H9 (cell line): ENCODE measurements around the gene KRTAP20-2. TPM values are rescaled to one million over a fixed set of nuclear protein-coding genes. Genes with fewer than 3 reads are reported as not detected.

Experiments
- DNase-seq: peaks from one replicate; pipeline ENCODE4 v3.0.0-alpha.2; 2017
- H2AFZ ChIP-seq: one replicate; pipeline ENCODE4 v1.6.1; 2013; ENCODE audit warnings: mild to moderate bottlenecking, low read length, control low read depth, moderate library complexity
- H2AK5ac ChIP-seq: 2 replicates; pipeline ENCODE4 v1.6.1; 2013; ENCODE audit warnings: low read length, control low read depth, mixed read lengths; ENCODE audit not compliant: insufficient read length
- H2BK120ac ChIP-seq: one replicate; pipeline ENCODE4 v1.6.1; 2013; ENCODE audit warnings: low read depth, mild to moderate bottlenecking, low read length, control low read depth, inconsistent platforms; ENCODE audit not compliant: poor library complexity, severe bottlenecking
- H2BK12ac ChIP-seq: 2 replicates; pipeline ENCODE4 v1.6.1; 2013; ENCODE audit warnings: low read length, control low read depth, mixed read lengths, low read depth; ENCODE audit not compliant: insufficient read length
- H2BK15ac ChIP-seq: 2 replicates; pipeline ENCODE4 v1.6.1; 2013; ENCODE audit warnings: low read depth, low read length, control low read depth
- H2BK20ac ChIP-seq: one replicate; pipeline ENCODE4 v1.6.1; 2013; ENCODE audit warnings: low read depth, mild to moderate bottlenecking, low read length, control low read depth, inconsistent platforms; ENCODE audit not compliant: poor library complexity, severe bottlenecking
- H2BK5ac ChIP-seq: 2 replicates; pipeline ENCODE4 v1.6.1; 2013; ENCODE audit warnings: low read length, control low read depth, mixed read lengths; ENCODE audit not compliant: insufficient read length
- H3K14ac ChIP-seq: 2 replicates; pipeline ENCODE4 v1.6.1; 2013; ENCODE audit warnings: low read length, control low read depth; ENCODE audit not compliant: insufficient read depth
- H3K18ac ChIP-seq: 2 replicates; pipeline ENCODE4 v1.6.1; 2013; ENCODE audit warnings: low read depth, mild to moderate bottlenecking, mixed read lengths, low read length, control low read depth; ENCODE audit not compliant: insufficient read length
- H3K23ac ChIP-seq: 2 replicates; pipeline ENCODE4 v1.6.1; 2013; ENCODE audit warnings: low read length, control low read depth, mixed read lengths, low read depth; ENCODE audit not compliant: insufficient read length
- H3K23me2 ChIP-seq: 2 replicates; pipeline ENCODE4 v1.6.1; 2013; ENCODE audit warnings: low read depth, mild to moderate bottlenecking, mixed read lengths, low read length, control low read depth; ENCODE audit not compliant: insufficient read length, poor library complexity, severe bottlenecking
- H3K27ac ChIP-seq: 2 replicates; pipeline ENCODE4 v1.5.1; 2013; ENCODE audit warnings: low read length, control low read depth, mixed read lengths, low read depth; ENCODE audit not compliant: insufficient read length
- H3K27me3 ChIP-seq: 2 replicates; pipeline ENCODE4 v1.6.1; 2013; ENCODE audit warnings: low read length, control low read depth, inconsistent platforms; ENCODE audit not compliant: insufficient read depth
- H3K4ac ChIP-seq: 2 replicates; pipeline ENCODE4 v1.6.1; 2013; ENCODE audit warnings: low read depth, mild to moderate bottlenecking, control low read depth, inconsistent platforms, low read length, moderate library complexity
- H3K4me1 ChIP-seq: 2 replicates; pipeline ENCODE4 v1.6.1; 2013; ENCODE audit warnings: low read length, control low read depth, inconsistent platforms; ENCODE audit not compliant: insufficient read depth
- H3K4me2 ChIP-seq: 2 replicates; pipeline ENCODE4 v1.6.1; 2013; ENCODE audit warnings: low read length, control low read depth, mixed read lengths; ENCODE audit not compliant: insufficient read length, insufficient read depth
- H3K56ac ChIP-seq: 2 replicates; pipeline ENCODE4 v1.6.1; 2013; ENCODE audit warnings: low read depth, mild to moderate bottlenecking, mixed read lengths, low read length, control low read depth; ENCODE audit not compliant: insufficient read length
- H3K79me1 ChIP-seq: 2 replicates; pipeline ENCODE4 v1.6.1; 2013; ENCODE audit warnings: low read depth, mild to moderate bottlenecking, moderate library complexity, low read length, control low read depth, inconsistent platforms; ENCODE audit not compliant: insufficient read depth, poor library complexity, severe bottlenecking
- H3K79me2 ChIP-seq: 2 replicates; pipeline ENCODE4 v1.6.1; 2013; ENCODE audit warnings: low read length, control low read depth, inconsistent platforms; ENCODE audit not compliant: insufficient read depth
- H3K9ac ChIP-seq: 2 replicates; pipeline ENCODE4 v1.6.1; 2013; ENCODE audit warnings: low read length, control low read depth, mixed read lengths; ENCODE audit not compliant: insufficient read length; ENCODE audit errors: extremely low read depth
- H3K9me3 ChIP-seq: one replicate; pipeline ENCODE4 v1.6.1; 2013; ENCODE audit warnings: low read depth, low read length, inconsistent platforms; ENCODE audit not compliant: control insufficient read depth
- H3T11ph ChIP-seq: one replicate; pipeline ENCODE4 v1.6.1; 2013; ENCODE audit warnings: mild to moderate bottlenecking, low read length, control low read depth, inconsistent platforms
- H4K20me1 ChIP-seq: one replicate; pipeline ENCODE4 v1.6.1; 2013; ENCODE audit not compliant: control insufficient read depth, insufficient read length, insufficient read depth
- H4K5ac ChIP-seq: 2 replicates; pipeline ENCODE4 v1.6.1; 2013; ENCODE audit warnings: low read depth, mild to moderate bottlenecking, mixed read lengths, low read length, control low read depth; ENCODE audit not compliant: insufficient read length
- H4K8ac ChIP-seq: replicated peaks from 2 replicates; pipeline ENCODE4 v1.6.1; 2013; ENCODE audit warnings: low read length, control low read depth, mixed read lengths, low read depth; ENCODE audit not compliant: insufficient read length
- H4K91ac ChIP-seq: 2 replicates; pipeline ENCODE4 v1.6.1; 2013; ENCODE audit warnings: low read depth, mild to moderate bottlenecking, moderate library complexity, mixed read lengths, low read length, control low read depth; ENCODE audit not compliant: insufficient read length
- H3K27ac Mint-ChIP-seq, 3 experiments: 2 replicates in 2 of 3; 3 replicates in 1 of 3; pipeline ENCODE4 v1.8.0; 2020 to 2021; ENCODE audit warnings: mixed read lengths in 3 of 3, mild to moderate bottlenecking in 1 of 3, moderate library complexity in 1 of 3
- H3K27me3 Mint-ChIP-seq: 2 replicates; pipeline ENCODE4 v1.8.0; 2021; ENCODE audit warnings: low read depth, mild to moderate bottlenecking, moderate library complexity, mixed read lengths
- H3K36me3 Mint-ChIP-seq, 3 experiments: 2 replicates in 2 of 3; 3 replicates in 1 of 3; pipeline ENCODE4 v1.8.0; 2020 to 2021; ENCODE audit warnings: low read depth in 3 of 3, mixed read lengths in 3 of 3; ENCODE audit not compliant: insufficient read depth in 1 of 3
- H3K4me1 Mint-ChIP-seq, 2 experiments: 2 replicates each; pipeline ENCODE4 v1.8.0; 2020; ENCODE audit warnings: mixed read lengths in 2 of 2
- H3K4me3 Mint-ChIP-seq, 2 experiments: 2 replicates in 1 of 2; 3 replicates in 1 of 2; pipeline ENCODE4 v1.8.0; 2020 to 2021; ENCODE audit warnings: mild to moderate bottlenecking in 2 of 2, mixed read lengths in 2 of 2, moderate library complexity in 1 of 2
- H3K9me3 Mint-ChIP-seq, 2 experiments: 2 replicates in 1 of 2; 3 replicates in 1 of 2; pipeline ENCODE4 v1.8.0; 2020; ENCODE audit warnings: mild to moderate bottlenecking in 2 of 2, mixed read lengths in 2 of 2, moderate library complexity in 1 of 2
- WGBS: extraction: QIAGEN DNeasy Blood & Tissue Kit; methylation state at CpG from one replicate; pipeline ENCODE4 v1.1.7; 2013; ENCODE audit warnings: missing lambda C conversion rate, low lambda C conversion rate, mixed read lengths; ENCODE audit not compliant: insufficient read length; ENCODE audit errors: extremely low coverage; 5-methylcytosine and 5-hydroxymethylcytosine counted together
- total RNA-seq: library from RNA; stranded (reverse); gene quantifications from 2 replicates; pipeline ENCODE4 v1.2.1, GENCODE V29; 2021
- TF ChIP-seq, protein P1 (sequence below): fragments of 200-600 bp; sonication (generic); conservative IDR thresholded peaks from 3 replicates; pipeline ENCODE4 v1.8.0; 2021; ENCODE audit warnings: antibody characterized with exemption, mild to moderate bottlenecking

Gene KRTAP20-2
- total RNA-seq, 1 experiment from 2014 or later: not detected

DNA sequence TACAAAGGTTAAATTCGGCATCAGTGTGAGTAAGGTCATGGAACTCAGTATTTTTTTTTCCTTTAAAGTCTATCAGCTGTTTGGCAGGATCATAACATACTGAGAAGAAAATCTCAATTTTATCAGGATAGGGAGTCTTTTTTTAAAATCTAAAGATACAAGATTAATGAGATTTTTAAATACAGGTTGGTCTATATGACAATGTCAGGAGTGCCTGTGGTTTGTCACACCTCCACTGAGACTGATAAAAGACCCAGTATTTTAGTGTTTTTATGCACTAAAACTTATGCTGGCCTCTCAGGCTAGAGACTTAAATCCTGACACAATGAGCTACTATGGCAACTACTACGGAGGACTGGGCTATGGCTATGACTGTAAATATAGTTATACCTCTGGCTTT lies 7.6 kb downstream of the KRTAP20-2 start, which contains the start of gene KRTAP20-3:
TSS of gene KRTAP20-3 (plus strand) at position 301 of the 400 bp plus-strand sequence.
- Histone ChIP-seq H2BK15ac (no peak within 1 kb of the TSS), H3T11ph (no peak within 1 kb of the TSS)
- no peaks in the 10 kb centered on the region; the same call in 1 of the 2 replicates for H3K27me3 Mint-ChIP-seq

More for the DNA sequence above, 7.6 kb downstream of the KRTAP20-2 start, which contains the start of gene KRTAP20-3:
- H3K14ac ChIP-seq: no peak within 1 kb of the TSS
- no peak within 1 kb of the TSS for H3K56ac ChIP-seq
- no peak within 1 kb of the TSS for H4K8ac ChIP-seq
- no peaks in the 10 kb centered on the region for H3K79me1 ChIP-seq
- no peaks in the 10 kb centered on the region for H4K20me1 ChIP-seq
- H3K4me2 ChIP-seq: no peak within 1 kb of the TSS
- no peak within 1 kb of the TSS for H3K23ac ChIP-seq
- H2BK20ac ChIP-seq: no peak within 1 kb of the TSS
- H3K4me1 Mint-ChIP-seq: no peaks in the 10 kb centered on the region
- no peak within 1 kb of the TSS for H2AFZ ChIP-seq
- no CpG with 5 or more reads among the region's 2 CpGs for WGBS
- H4K5ac ChIP-seq: no peak within 1 kb of the TSS
- H3K27ac ChIP-seq: no peak within 1 kb of the TSS
- H3K79me2 ChIP-seq: no peaks in the 10 kb centered on the region
- H3K9ac ChIP-seq: no peak within 1 kb of the TSS
- no peak within 1 kb of the TSS for H3K4me3 Mint-ChIP-seq
- H3K27ac Mint-ChIP-seq: no peak within 1 kb of the TSS; a peak in 1 of 7 replicates
- H3K9me3 Mint-ChIP-seq: peaks cover 0 to 36% of the 10 kb centered on the region in 2 experiments; a peak in 4 of 5 replicates
- H3K23me2 ChIP-seq: no peaks in the 10 kb centered on the region
- no peak within 1 kb of the TSS for H4K91ac ChIP-seq
- peaks cover 0 to 15% (median 0%) of the 10 kb centered on the region in 3 experiments; a peak in 1 of 7 replicates for H3K36me3 Mint-ChIP-seq
- H2AK5ac ChIP-seq: no peak within 1 kb of the TSS
- H2BK12ac ChIP-seq: no peak within 1 kb of the TSS
- H2BK120ac ChIP-seq: no peak within 1 kb of the TSS
- TF ChIP-seq, protein P1, sequence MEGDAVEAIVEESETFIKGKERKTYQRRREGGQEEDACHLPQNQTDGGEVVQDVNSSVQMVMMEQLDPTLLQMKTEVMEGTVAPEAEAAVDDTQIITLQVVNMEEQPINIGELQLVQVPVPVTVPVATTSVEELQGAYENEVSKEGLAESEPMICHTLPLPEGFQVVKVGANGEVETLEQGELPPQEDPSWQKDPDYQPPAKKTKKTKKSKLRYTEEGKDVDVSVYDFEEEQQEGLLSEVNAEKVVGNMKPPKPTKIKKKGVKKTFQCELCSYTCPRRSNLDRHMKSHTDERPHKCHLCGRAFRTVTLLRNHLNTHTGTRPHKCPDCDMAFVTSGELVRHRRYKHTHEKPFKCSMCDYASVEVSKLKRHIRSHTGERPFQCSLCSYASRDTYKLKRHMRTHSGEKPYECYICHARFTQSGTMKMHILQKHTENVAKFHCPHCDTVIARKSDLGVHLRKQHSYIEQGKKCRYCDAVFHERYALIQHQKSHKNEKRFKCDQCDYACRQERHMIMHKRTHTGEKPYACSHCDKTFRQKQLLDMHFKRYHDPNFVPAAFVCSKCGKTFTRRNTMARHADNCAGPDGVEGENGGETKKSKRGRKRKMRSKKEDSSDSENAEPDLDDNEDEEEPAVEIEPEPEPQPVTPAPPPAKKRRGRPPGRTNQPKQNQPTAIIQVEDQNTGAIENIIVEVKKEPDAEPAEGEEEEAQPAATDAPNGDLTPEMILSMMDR: no peak
- no peak for DNase-seq
- H3K4me1 ChIP-seq: no peaks in the 10 kb centered on the region
- no peak within 1 kb of the TSS for H3K4ac ChIP-seq
- no peaks in the 10 kb centered on the region for H3K27me3 ChIP-seq
- no peak within 1 kb of the TSS for H3K18ac ChIP-seq
- no peak within 1 kb of the TSS for H2BK5ac ChIP-seq
- H3K9me3 ChIP-seq: no peaks in the 10 kb centered on the region
